T-helper 17 cell (primary cell): ENCODE results near the gene KIAA0513. TPM values are rescaled to one million over a fixed set of nuclear protein-coding genes. Genes with fewer than 3 reads are reported as not detected.
A peak's percentile ranks its signal among the peaks of the same experiment; 100 is the strongest.

Experiments
- ATAC-seq: fragments of 150-1000 bp; cut with Tn5 transposase; 2 replicates; pipeline ENCODE4 v1.10.0; 2021; ENCODE audit warnings: mild to moderate bottlenecking, moderate library complexity
- DNase-seq, 3 donors: peaks; one replicate each; pipeline versions ENCODE4 v3.0.0 to v3.0.0-alpha.2; 2020 to 2021
- H3K9me3 ChIP-seq: one replicate; pipeline ENCODE4 v1.7.0; 2013; ENCODE audit warnings: low read length, mild to moderate bottlenecking; ENCODE audit not compliant: control insufficient read depth, poor library complexity, severe bottlenecking
- H3K27ac Mint-ChIP-seq: one replicate; pipeline ENCODE4 v1.8.0; 2022; ENCODE audit warnings: mild to moderate bottlenecking, moderate library complexity, mixed read lengths
- H3K27me3 Mint-ChIP-seq: one replicate; pipeline ENCODE4 v1.8.0; 2022; ENCODE audit warnings: mixed read lengths
- H3K36me3 Mint-ChIP-seq: one replicate; pipeline ENCODE4 v1.8.0; 2022; ENCODE audit warnings: low read depth, mixed read lengths
- H3K4me1 Mint-ChIP-seq: one replicate; pipeline ENCODE4 v1.8.0; 2022; ENCODE audit warnings: mild to moderate bottlenecking, mixed read lengths
- H3K4me3 Mint-ChIP-seq: one replicate; pipeline ENCODE4 v1.8.0; 2022; ENCODE audit warnings: mild to moderate bottlenecking, moderate library complexity, mixed read lengths
- total RNA-seq, 4 donors: library from RNA in 2 of 4; stranded (reverse) in 2 of 4; gene quantifications; one replicate each; pipeline ENCODE4 v1.2.3 and lab custom pipeline; 2022 to 2026

KIAA0513 gene
- total RNA-seq, 2 donors from 2014 or later, result 8.1 to 35.0 TPM

- H3K9me3 ChIP-seq, result no peaks in the 10 kb centered on the region
- H3K4me3 Mint-ChIP-seq, result no peak overlapping the region
- DNase-seq, result no peak
- no peak for ATAC-seq
- no peak overlapping the region for H3K27ac Mint-ChIP-seq
- H3K36me3 Mint-ChIP-seq, result peaks cover 5% of the 10 kb centered on the region
- H3K27me3 Mint-ChIP-seq, result no peaks in the 10 kb centered on the region
- H3K4me1 Mint-ChIP-seq, result no peaks in the 10 kb centered on the region
Measured at GRCh38 chr16:85078952-85079351, 51.4 kb downstream of the KIAA0513 start.

- H3K4me3 Mint-ChIP-seq, result no peak overlapping the region
- no peak for ATAC-seq
- no peaks in the 10 kb centered on the region for H3K27me3 Mint-ChIP-seq
- no peaks in the 10 kb centered on the region for H3K9me3 ChIP-seq
- no peak for DNase-seq
- no peaks in the 10 kb centered on the region for H3K4me1 Mint-ChIP-seq
- no peak overlapping the region for H3K27ac Mint-ChIP-seq
- H3K36me3 Mint-ChIP-seq, result peaks cover 5% of the 10 kb centered on the region
Measured at GRCh38 chr16:85079785-85080570, 52.4 kb downstream of the KIAA0513 start.

GRCh38 chr16:85081038-85081437, 53.4 kb downstream of the KIAA0513 start:
- ATAC-seq, result no peak
- Mint-ChIP-seq H3K27me3 (no peaks in the 10 kb centered on the region), H3K27ac (no peak overlapping the region), H3K36me3 (peaks cover 5% of the 10 kb centered on the region), H3K4me1 (no peaks in the 10 kb centered on the region), H3K4me3 (no peak overlapping the region)
- DNase-seq, result no peak
- no peaks in the 10 kb centered on the region for H3K9me3 ChIP-seq

- Mint-ChIP-seq H3K4me3 (no peak overlapping the region), H3K4me1 (no peaks in the 10 kb centered on the region), H3K27me3 (no peaks in the 10 kb centered on the region), H3K36me3 (peaks cover 5% of the 10 kb centered on the region), H3K27ac (no peak overlapping the region)
- DNase-seq, result no peak
- no peaks in the 10 kb centered on the region for H3K9me3 ChIP-seq
- no peak for ATAC-seq
Measured at GRCh38 chr16:85081765-85082164, 54.2 kb downstream of the KIAA0513 start.

DNA sequence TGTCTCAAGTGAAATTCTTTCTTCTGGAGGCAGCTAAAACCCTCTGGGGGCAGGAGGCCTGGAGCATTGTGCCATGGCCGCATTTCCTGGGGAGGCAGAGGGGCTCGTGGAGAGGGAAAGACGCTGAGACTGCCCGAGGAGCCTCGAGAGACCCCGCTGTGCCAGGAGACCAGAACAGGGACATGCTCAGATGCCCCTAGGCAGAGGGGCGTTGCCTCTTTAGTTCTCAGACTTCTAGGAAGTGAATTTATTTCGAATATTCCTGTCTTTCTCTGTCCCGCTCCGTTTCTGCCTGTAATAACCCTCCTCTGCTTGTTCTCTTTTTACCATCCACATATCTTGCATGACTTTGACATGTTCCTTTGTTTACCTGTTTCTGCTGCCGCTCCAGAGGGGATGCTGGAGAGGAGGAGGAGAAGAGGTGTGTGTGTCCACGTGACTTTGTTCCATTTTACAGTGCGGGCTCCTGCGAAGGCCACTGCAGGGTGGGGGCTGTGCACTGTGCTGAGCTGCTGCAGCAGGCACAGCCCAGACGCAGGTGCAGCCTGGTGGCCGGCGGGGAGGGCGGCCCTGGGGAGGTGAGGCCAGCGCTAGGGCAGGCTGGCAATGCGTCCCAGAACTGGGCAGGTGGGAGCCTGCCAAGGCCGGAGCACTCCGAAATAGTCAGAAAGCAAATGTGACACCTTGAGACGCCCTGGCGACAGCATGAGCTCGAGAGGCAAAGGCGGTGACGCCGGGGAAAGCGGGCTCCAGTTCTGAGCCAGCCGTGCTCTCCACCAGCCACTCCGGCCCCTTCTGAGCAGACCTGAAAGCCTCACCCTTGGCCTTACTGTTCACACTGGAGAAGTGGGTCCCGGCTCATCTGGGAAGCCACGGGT, 54.8 kb downstream of the KIAA0513 start:
- H3K4me3 Mint-ChIP-seq, result no peak overlapping the region
- no peak for ATAC-seq
- DNase-seq, result no peak
- no peaks in the 10 kb centered on the region for H3K27me3 Mint-ChIP-seq
- H3K4me1 Mint-ChIP-seq, result no peaks in the 10 kb centered on the region
- H3K36me3 Mint-ChIP-seq, result peaks cover 5% of the 10 kb centered on the region
- H3K27ac Mint-ChIP-seq, result peak overlapping the region; percentile 34
- no peaks in the 10 kb centered on the region for H3K9me3 ChIP-seq

GRCh38 chr16:85083051-85083639, 55.5 kb downstream of the KIAA0513 start:
- ATAC-seq, result no peak
- no peaks in the 10 kb centered on the region for H3K9me3 ChIP-seq
- Mint-ChIP-seq H3K4me1 (no peaks in the 10 kb centered on the region), H3K4me3 (no peak overlapping the region), H3K27ac (peak overlapping the region; percentile 34), H3K36me3 (peaks cover 3% of the 10 kb centered on the region), H3K27me3 (no peaks in the 10 kb centered on the region)
- no peak for DNase-seq

DNA sequence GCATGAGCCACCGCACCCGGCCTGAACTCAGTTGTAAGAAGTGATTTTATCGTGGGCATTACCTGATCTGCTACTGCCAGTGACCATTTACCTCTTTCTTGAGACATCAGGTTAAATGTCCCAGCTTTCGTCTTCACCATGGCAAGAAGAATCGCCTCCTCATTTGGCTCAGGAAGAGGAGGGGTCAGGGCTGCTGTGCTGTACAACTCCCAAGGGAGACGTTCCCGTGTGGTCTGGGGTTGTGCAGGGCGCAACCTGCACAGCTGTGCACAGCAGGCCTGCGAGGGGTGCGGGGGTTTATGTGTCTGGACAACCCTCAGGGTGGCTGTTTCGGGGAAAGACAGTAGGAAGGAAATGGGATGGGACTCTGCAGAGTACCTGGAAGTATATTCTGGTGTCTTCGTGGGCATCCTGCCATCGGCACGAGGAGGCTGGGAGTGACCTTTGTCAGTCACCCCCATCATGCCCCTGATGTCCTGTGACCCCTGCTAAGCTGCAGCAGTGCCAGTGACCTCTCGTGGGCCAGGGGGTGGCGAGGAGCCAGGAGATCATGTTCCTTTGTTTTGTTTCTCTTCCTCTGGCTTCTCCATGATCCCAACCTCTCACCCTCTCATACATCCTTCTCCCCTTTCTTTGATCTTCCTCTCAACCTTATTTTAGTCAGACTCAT, 57.4 kb downstream of the KIAA0513 start:
- no peaks in the 10 kb centered on the region for H3K9me3 ChIP-seq
- no peak overlapping the region for H3K4me3 Mint-ChIP-seq
- DNase-seq (no peak), ATAC-seq (no peak)
- peak overlapping the region; percentile 83 for H3K27ac Mint-ChIP-seq
- no peaks in the 10 kb centered on the region for H3K4me1 Mint-ChIP-seq
- no peaks in the 10 kb centered on the region for H3K27me3 Mint-ChIP-seq
- H3K36me3 Mint-ChIP-seq, result peaks cover 3% of the 10 kb centered on the region

DNA sequence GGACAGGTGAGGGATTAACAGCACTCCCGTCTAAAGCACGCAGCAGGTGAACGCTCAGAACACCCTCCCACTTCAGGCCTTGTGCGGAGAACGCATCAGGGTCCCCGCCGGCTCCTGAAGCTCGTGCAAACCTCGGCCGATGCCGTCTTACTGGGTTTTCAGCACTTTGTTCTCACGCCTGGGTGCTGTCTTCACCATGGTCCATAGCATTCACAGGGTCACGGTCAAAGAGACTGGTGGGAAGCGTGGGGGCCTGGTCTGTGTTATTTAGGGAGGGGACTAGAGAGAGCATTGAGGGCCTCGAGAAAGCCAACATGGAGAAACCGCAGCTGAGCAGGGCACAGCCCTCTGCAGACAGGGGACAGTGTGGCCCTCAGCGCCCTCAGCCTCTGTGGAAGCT, 58.1 kb downstream of the KIAA0513 start:
- H3K9me3 ChIP-seq, result no peaks in the 10 kb centered on the region
- Mint-ChIP-seq H3K27me3 (no peaks in the 10 kb centered on the region), H3K27ac (no peak overlapping the region), H3K4me1 (no peaks in the 10 kb centered on the region), H3K36me3 (peaks cover 3% of the 10 kb centered on the region), H3K4me3 (no peak overlapping the region)
- DNase-seq, result no peak
- no peak for ATAC-seq

DNA sequence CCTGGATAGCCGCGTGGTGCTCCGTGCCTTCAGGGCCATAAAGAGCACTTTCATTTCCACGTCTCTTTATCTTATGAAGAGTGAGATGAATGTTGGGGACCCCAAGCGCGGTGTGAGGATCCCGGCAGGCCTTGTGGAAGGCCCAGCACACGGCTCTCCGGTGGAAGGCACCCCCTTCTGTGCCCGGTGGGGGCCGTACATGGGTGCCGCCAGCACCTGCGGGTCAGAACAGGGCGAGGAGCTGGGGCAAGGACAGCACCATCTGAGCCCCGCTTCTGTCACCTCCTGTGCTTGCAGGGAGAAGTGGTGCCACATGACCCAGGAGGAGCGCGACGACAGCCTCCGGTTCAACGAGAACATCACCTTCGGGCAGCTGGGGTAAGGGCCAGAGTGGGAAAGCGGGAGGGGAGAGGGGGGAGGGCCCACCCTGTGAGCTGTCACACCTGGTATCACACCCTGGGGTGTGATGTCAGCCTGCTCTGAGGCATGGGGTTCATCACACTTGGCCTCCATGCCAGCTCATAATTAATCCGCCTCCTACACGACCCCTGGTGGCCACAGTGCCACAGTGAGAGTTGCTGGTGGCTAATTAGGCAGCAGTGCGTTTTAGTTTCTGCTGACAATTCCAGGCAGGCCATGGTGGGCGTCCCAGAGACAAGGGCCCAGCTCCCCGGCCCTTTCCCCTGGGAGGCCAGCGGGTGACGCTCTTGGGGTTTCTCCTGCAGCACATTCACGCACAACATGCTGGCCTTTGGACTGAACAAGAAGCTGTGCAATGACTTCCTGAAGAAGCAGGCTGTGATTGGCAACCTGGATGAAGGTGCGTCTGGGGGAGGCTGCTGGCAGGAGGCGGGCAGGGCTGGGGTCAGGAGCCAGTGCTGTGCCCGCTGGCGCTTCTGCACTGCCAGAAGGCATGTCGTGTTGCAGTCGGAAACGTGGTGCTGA, 59.0 kb downstream of the KIAA0513 start:
- Mint-ChIP-seq H3K27ac (peak overlapping the region; percentile 34), H3K27me3 (no peaks in the 10 kb centered on the region)

DNA sequence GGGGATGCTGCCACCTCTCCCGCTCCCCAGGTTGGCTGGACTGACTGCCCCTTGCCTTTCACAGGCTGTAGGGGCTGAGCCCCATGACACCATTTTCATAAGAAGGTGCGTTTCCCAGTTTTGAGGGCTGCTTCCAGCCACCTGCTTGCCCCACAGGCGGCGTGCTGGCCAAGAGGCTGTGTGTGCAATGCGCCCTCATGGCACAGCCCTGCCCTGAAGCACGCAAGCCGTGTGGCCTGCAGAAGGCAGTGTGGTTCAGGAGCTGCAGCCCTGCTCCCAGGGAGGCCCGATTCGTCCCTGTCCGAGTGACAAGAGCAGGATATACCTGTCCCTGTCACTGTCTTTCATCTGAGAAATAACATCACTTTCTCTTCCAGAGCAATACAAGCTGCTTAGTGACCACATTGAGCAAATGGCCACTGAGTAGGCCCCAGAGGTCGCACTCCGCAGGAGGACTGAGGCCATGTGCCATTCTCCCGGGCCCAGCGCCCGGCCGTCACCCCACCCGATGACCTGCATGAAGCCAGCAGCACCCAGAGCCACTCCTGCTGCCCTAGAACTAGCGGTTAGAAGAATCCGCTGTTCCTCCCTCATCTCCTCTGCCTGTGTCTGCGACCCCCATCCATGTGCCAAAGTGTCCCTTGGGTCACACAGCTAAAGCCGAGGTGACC, 60.4 kb downstream of the KIAA0513 start:
- H3K4me1 Mint-ChIP-seq, result no peaks in the 10 kb centered on the region
- H3K9me3 ChIP-seq, result no peaks in the 10 kb centered on the region
- no peak overlapping the region for H3K4me3 Mint-ChIP-seq
- DNase-seq (no peak), ATAC-seq (no peak)
- H3K27ac Mint-ChIP-seq, result peak overlapping the region; percentile 39
- H3K36me3 Mint-ChIP-seq, result no peaks in the 10 kb centered on the region
- no peaks in the 10 kb centered on the region for H3K27me3 Mint-ChIP-seq

More for the DNA sequence above, 59.0 kb downstream of the KIAA0513 start:
- ATAC-seq, result peak; percentile 90
- H3K4me3 Mint-ChIP-seq, result no peak overlapping the region
- H3K36me3 Mint-ChIP-seq, result no peaks in the 10 kb centered on the region
- no peaks in the 10 kb centered on the region for H3K9me3 ChIP-seq
- DNase-seq, result peak; percentile 38 to 56 (median 48)
- no peaks in the 10 kb centered on the region for H3K4me1 Mint-ChIP-seq

GRCh38 chr16:85088570-85089199, 61.1 kb downstream of the KIAA0513 start:
- H3K27me3 Mint-ChIP-seq, result no peaks in the 10 kb centered on the region
- H3K4me1 Mint-ChIP-seq, result no peaks in the 10 kb centered on the region
- no peak overlapping the region for H3K4me3 Mint-ChIP-seq
- no peaks in the 10 kb centered on the region for H3K36me3 Mint-ChIP-seq
- DNase-seq (no peak), ATAC-seq (no peak)
- peak overlapping the region; percentile 39 for H3K27ac Mint-ChIP-seq
- H3K9me3 ChIP-seq, result no peaks in the 10 kb centered on the region
